RPMI8226 (cell line): ENCODE measurements around the gene AFDN.

Experiments used
- DNase-seq: peaks from one replicate; pipeline ENCODE4 v3.0.0-alpha.2; 2015

AFDN gene

DNA sequence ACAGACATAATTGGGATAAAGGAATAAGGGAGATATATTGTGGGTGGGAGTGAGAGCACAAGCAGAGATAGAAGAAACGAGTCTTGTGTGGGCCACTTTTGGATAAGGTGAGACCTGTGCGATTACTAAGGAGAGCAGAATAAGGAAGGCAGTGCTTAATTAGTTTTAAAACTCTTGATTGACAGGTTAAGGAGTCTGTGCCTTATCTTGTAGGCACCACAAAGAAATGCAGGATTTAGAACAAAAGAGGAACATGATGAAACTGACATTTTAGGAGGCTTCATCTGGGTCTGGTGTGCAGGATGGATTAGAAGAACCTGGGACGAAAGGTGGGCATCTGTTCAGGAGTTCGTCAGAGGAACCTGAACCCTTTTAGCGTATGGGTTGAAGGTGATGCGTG, 100.5 kb downstream of the AFDN start:
- no peak for DNase-seq

DNA sequence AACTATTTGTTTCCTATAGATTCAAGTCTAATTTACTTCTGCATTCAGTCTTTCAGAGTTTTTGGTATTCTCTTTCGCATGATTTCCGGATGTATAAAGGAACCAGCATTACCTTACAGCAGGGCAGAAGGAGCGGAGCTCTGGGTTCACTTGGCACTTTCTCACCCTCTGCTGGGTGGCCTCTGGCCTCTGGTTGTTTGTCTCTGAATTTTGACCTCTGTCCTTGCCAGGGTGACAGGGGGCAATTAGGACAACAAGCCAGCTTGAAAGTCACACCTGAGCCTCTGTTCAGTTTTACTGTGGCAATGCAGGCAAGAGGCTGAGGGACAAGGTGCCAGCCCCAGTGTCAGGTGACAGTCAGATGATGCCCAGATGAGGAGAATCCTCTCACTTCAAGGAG, 101.4 kb downstream of the AFDN start:
- DNase-seq: no peak

GRCh38 chr6:167930295-167930694, 103.6 kb downstream of the AFDN start:
- DNase-seq: no peak

DNA sequence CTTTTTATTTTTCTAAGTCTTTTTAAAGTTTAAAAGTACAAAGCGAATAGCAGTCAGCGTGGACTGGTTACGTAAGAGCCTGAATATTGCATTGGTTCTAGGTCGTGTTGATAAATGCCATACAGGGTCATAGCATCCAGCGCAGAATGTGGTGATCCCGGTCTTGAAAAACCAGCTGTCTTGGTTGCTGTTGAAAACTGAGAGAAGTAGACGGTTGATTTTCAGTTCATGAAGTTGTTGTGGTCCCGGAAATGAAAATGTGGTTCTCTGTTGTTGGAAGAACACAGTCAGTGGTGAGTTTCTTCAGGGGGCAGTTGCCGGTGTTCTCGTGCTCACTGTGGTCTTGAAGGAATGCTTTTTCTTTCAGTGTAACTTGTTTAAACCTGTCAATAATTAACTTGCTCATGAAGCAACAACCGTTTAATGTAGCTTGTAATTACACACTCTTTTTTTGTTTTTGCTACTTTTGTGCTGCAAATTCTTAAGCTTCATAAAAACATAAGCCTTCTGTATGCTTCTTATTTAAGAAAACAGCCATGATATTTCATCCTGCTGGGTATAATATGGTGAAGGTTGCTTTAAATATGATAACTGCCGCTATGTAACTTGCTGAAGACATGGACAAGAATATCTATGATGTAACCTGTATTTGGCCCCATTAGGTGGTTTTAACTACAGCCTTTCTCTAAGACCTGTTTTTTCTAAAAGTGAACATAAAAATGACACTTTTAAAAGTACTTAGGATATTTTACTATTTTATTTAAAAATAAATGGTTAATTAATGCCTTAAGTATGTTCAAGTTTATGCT, 106.0 kb downstream of the AFDN start:
- DNase-seq: no peak

GRCh38 chr6:167933290-167933689, 106.6 kb downstream of the AFDN start:
- DNase-seq: no peak

GRCh38 chr6:167933847-167934246, 107.1 kb downstream of the AFDN start:
- DNase-seq: no peak

DNA sequence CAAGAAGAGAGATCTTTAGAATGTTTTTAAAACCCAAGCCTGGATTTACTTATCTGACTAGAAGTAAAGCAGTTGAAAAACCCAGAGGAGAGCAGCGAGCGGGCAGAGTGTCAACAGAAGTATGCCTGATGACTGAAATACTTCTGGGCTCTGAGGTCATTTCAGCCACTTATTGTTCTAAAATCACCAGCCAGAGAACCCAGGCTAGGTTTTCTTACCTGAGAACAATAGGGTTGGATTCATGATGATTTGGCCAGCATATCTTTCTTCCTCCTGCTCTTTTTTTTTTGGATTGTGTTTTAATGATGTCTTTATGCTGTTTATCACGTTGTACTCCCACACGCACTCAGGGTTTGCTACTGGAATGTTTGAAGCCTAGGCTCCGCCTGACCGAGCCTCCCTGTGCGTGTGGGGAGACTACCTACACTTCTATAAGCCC, 107.7 kb downstream of the AFDN start:
- DNase-seq: no peak

DNA sequence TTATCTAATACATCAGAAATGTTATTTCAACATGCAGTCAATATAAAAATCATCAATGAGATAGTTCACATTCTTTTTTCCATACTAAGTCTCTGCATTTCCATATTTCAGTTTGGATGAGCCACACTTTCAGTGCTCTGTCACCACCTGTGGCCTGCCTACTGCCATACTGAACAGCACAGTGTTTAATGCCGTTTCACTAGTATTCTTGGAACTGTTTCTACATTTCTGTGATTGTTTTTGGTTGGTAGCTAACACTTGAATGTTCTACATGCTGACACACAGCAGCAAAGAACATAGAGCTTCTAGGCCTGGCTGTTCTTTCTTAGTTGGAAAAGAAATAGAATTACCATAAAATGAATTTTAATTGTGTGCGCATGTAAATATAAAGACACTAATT, 109.3 kb downstream of the AFDN start:
- no peak for DNase-seq

DNA sequence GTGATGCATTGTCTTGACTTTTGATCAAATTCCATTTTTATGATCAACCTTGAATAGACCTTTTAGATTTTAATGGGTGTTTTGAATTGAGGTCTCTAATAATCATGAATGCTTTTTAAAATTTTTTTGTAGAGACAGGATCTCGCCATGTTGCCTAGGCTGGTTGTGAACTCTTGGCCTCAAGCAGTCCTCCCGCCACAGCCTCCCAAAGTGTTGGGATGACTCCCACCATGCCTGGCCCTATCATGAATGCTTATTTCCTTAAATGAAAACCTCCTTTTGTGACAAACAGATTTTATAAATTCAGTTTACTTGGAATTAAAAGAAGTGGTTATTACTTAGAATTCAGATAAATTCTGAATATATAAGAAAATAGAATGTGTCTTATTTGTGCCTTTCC, 110.6 kb downstream of the AFDN start:
- DNase-seq: no peak

- DNase-seq: no peak
Observed at GRCh38 chr6:167937948-167938911, 111.5 kb downstream of the AFDN start.

GRCh38 chr6:167941822-167942221, 115.1 kb downstream of the AFDN start:
- DNase-seq: no peak

DNA sequence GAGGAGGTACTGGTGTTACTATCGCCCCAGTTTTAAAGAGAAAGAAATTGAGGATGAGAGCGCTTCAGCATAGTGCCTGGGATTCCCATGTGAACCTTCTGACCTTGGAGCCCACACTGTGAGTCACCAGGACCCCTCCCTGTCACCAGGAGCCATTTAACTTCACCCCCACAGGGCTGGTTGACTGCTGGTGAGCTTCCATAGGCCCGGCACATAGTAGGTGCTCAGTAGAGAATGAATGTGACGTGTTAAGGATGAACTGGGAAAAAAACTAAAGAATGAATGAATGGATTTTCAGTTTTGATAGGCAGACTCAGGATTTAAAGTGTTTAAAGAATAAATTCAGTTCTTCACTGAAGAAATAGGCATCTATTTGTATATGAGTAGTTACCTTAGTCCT, 117.4 kb downstream of the AFDN start:
- DNase-seq: no peak

DNA sequence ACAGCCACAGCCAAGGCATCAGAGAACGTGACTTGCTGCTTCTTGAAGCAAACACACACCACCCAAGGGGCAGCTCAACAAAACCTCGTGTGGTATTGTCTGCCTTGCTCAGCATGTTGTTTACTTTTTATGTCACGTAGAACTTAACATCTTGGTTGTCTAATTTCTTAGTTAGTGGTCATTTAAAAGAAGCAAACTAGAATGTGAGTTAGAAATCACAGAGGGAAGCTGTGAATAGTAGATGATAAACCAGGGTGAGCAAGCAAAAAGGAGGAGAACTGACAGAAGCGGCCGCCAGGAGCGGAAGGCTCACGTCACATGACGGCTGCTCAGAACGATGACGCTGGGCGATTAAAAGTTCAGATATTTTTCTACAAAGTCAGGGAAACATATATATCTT, 119.3 kb downstream of the AFDN start:
- no peak for DNase-seq

- DNase-seq: no peak
Observed at GRCh38 chr6:167946604-167947003, 119.9 kb downstream of the AFDN start.

DNA sequence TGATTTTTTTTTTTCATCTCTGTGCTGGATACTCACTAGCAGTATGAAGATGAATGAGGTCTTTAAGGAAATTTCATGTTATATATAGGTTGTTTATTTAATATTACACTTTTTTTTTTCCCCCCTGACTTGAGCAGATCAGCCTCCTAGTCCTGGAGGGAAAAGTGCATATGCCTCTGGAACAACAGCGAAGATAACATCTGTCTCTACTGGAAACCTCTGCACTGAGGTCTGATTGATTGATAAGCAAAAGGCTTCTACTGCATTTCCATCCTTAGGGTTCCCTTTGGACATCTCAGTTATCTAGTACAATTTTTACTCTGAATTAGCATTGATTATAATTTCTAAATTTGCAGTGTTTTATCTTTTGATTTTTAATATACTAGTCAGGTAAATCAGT, 121.0 kb downstream of the AFDN start:
- no peak for DNase-seq

DNA sequence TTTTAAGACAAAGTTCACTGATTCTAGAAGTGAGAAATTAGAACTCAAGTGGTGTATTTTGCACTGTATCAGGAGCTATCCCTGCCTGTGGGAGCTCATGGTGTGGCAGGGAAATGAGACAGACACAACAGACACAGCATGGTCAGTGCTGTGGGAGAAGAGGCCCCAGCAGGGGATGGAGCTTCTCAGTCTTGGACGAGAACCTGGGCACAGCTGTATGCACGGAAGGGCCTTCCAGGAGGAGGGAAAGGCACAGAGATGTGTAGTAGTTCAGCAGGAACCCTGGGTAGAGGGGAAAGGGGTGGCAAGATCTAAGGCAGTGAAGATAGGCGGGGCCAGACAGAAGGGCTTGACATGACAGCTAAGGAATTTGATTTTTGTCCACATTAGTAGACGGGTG, 122.0 kb downstream of the AFDN start:
- DNase-seq: no peak

DNA sequence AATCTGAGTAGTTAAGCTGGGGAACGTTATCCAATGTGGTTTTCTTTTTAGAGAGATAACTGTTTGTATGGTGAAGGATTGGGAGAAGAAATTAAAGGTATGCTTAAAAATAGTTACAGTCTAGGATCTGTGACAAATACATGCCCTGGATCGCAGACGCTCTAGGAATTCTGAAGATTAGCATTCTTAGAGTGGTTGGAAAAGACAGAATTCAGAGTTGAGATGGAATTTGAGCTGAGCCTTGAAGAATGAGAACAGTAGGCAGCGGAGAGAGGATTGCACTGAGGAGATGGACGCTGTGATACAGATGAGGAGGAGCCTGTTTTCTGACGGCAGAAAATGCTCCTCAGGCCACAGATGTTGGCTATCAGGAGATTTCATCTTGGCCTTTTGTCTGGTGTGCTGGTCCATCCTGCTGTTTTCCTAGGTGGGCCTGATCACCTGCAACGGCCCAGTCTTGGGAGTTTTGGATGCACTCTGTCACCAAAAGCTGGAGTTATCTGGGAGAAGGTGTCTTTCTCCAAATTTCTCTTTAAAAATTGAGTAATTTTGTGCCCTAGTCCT, 122.5 kb downstream of the AFDN start:
- DNase-seq: no peak

- no peak for DNase-seq
Observed at GRCh38 chr6:167951781-167952511, 125.2 kb downstream of the AFDN start.

GRCh38 chr6:167952512-167952859, 125.8 kb downstream of the AFDN start:
- DNase-seq: no peak

- DNase-seq: no peak
Observed at GRCh38 chr6:167953551-167953950, 126.8 kb downstream of the AFDN start.

GRCh38 chr6:167954151-167954550, 127.4 kb downstream of the AFDN start:
- no peak for DNase-seq

DNA sequence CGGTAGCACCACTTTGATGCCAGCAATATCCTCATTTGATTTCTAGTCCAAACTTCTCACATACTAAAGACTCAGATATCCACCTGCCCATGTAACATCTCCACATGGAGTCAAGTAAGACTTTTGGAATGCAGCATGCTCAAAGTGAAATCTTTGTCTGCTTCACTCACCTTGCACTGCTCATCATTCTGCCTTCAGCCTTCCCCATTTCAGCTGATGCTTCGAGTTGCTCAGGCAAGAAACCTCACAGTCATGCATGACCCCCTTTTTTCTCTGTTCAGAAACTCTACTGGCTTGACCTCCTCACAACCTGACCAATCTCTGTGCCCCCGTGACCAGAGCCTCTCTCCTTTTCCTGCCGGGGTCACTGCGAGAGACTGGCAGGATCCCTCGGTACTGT, 129.8 kb downstream of the AFDN start:
- no peak for DNase-seq

DNA sequence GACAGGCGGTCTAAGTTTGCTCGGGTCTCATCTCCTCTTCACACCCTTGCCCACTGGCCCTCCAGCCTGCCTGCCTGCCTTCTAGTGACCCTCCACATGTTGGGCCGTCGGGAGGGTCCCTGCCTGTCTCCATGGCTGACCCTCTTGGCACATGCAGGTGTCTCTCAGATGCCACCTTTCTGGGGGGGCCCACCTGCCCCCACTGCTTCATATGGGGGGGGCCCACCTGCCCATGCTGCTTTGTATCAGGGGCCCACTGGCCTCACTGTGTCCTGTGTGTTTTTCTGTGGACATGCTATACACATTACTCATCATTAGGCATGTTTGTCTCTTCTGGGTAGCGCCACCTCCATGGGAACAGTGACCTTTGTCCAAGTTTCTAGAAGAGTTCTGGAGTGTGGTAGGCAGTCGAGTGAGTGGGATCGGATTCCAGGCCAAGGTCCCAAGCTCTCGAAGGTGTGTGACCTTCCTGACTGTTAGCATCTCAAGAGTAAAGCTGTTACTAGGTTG, 130.3 kb downstream of the AFDN start:
- DNase-seq: no peak
